ENCODE measurements around the gene PPM1N. TPM values are rescaled to one million over a fixed set of nuclear protein-coding genes. Genes with fewer than 3 reads are reported as not detected.

The PPM1N gene
- total and polyA plus RNA-seq, 7 donors = 1.2 to 4.2 (median 2.5) TPM

DNA sequence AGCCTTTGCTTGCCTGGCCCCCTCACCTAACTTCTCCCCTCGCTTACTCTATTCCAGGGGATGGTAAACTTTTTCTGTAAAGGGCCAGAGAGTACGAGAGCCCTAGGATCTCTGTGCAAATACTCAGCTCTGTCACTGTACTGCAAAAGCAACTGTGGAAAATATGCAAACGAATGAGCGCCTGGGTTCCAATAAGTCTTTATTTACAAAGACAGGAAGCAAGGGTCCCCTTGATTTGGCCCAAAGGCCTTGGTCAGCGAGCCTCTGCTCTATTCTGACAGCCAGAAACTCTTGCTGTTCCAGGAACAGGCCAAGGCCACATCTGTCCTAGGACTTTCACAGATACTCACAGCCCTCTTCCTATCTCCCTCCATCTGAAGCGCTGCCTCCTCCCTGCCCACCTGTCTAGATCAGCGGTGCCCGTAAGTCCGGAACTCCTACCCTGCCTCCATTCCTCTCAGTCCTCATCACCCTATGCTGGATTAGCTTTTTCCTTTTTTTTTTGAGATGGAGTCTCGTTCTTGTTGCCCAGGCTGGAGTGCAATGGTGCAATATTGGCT lies 49.0 kb downstream of the PPM1N start:
- Histone ChIP-seq H3K4me1 (peaks cover 0 to 9% (median 0%) of the 10 kb centered on the region in 4 donors), H3K36me3 (no peaks in the 10 kb centered on the region), H3K27ac (no peak overlapping the region), H3K9me3 (no peaks in the 10 kb centered on the region), H3K4me3 (no peak overlapping the region), H3K27me3 (no peaks in the 10 kb centered on the region)
- TF ChIP-seq POLR2A (IDR thresholded peaks at IDR 0.05) = no peak
- TF ChIP-seq CTCF (IDR thresholded peaks at IDR 0.05) = no peak
- TF ChIP-seq EP300 (IDR thresholded peaks at IDR 0.05) = no peak
- no peak for TF ChIP-seq POLR2AphosphoS5 (IDR thresholded peaks at IDR 0.05)
- 89 to 93% methylated on average over 10 of the region's 10 CpGs for WGBS, 2 donors
- no peak for DNase-seq
- intact Hi-C loops (cut with DNase I) = no loop called here

GRCh38 chr19:45547965-45548609 lies 49.8 kb downstream of the PPM1N start:
- peaks cover 0 to 5% (median under 1%) of the 10 kb centered on the region in 4 donors for H3K36me3 ChIP-seq
- H3K27ac ChIP-seq = no peak overlapping the region
- no peaks in the 10 kb centered on the region for H3K9me3 ChIP-seq
- DNase-seq = no peak
- WGBS, 2 donors = 48 to 81% methylated on average over 9 of the region's 9 CpGs
- TF ChIP-seq POLR2AphosphoS5 (IDR thresholded peaks at IDR 0.05) (no peak), CTCF (IDR thresholded peaks at IDR 0.05) (no peak), POLR2A (IDR thresholded peaks at IDR 0.05) (no peak), EP300 (IDR thresholded peaks at IDR 0.05) (no peak)
- H3K27me3 ChIP-seq = no peaks in the 10 kb centered on the region
- H3K4me1 ChIP-seq = peaks cover 0 to 9% (median 0%) of the 10 kb centered on the region in 4 donors
- intact Hi-C loops (cut with DNase I) = no loop called here
- H3K4me3 ChIP-seq = no peak overlapping the region

Other genes with a start within 250 kb of the PPM1N start
- 10 to 100 TPM; 12.7 to 39.9 (median 15.2) TPM for gene MARK4, start 247.2 kb upstream of the PPM1N start, total RNA-seq
- gene MARK4, start 247.2 kb upstream of the PPM1N start, polyA plus RNA-seq = 10 to 100 TPM in 1 of 3 donors, 1 to 10 TPM in 2; 6.2 to 12.3 (median 7.2) TPM
- gene CKM, start 175.6 kb upstream of the PPM1N start, total RNA-seq = 1 to 10 TPM in 1 of 4 donors, under 1 TPM in 3; 0.66 to 1.1 (median 0.77) TPM
- gene CKM, start 175.6 kb upstream of the PPM1N start, polyA plus RNA-seq = 10 to 100 TPM in 1 of 3 donors, 1 to 10 TPM in 1, under 1 TPM in 1; 0.48 to 14.4 (median 5.8) TPM
- not detected for gene KLC3, start 157.7 kb upstream of the PPM1N start, total RNA-seq
- gene KLC3, start 157.7 kb upstream of the PPM1N start, polyA plus RNA-seq = under 1 TPM in 1 of 3 donors, not detected in 2; 0.09 TPM
- 10 to 100 TPM in 1 of 4 donors, 1 to 10 TPM in 3; 4.6 to 12.8 (median 9.8) TPM for gene ERCC2, start 127.9 kb upstream of the PPM1N start, total RNA-seq
- 10 to 100 TPM in 1 of 3 donors, 1 to 10 TPM in 2; 4.2 to 12.9 (median 9.0) TPM for gene ERCC2, start 127.9 kb upstream of the PPM1N start, polyA plus RNA-seq
- 1 to 10 TPM; 5.8 to 9.4 (median 7.7) TPM for gene PPP1R13L, start 93.4 kb upstream of the PPM1N start, total RNA-seq
- 10 to 100 TPM; 15.6 to 34.0 (median 18.0) TPM for gene PPP1R13L, start 93.4 kb upstream of the PPM1N start, polyA plus RNA-seq
- gene POLR1G, start 91.8 kb upstream of the PPM1N start, total RNA-seq = 1 to 10 TPM; 1.6 to 4.2 (median 3.8) TPM
- 1 to 10 TPM; 1.2 to 5.6 (median 2.3) TPM for gene POLR1G, start 91.8 kb upstream of the PPM1N start, polyA plus RNA-seq
- gene ERCC1, start 74.5 kb upstream of the PPM1N start, total RNA-seq = 10 to 100 TPM; 41.8 to 67.0 (median 64.4) TPM
- gene ERCC1, start 74.5 kb upstream of the PPM1N start, polyA plus RNA-seq = 10 to 100 TPM; 27.3 to 31.8 (median 30.1) TPM
- gene FOSB, start 30.4 kb upstream of the PPM1N start, total RNA-seq = 10 to 100 TPM in 3 of 4 donors, 1 to 10 TPM in 1; 1.1 to 28.1 (median 23.1) TPM
- gene FOSB, start 30.4 kb upstream of the PPM1N start, polyA plus RNA-seq = 10 to 100 TPM in 1 of 3 donors, 1 to 10 TPM in 2; 3.7 to 11.0 (median 5.4) TPM
- 10 to 100 TPM; 15.0 to 23.5 (median 19.2) TPM for gene RTN2, start 1.4 kb upstream of the PPM1N start, total RNA-seq
- 10 to 100 TPM in 2 of 3 donors, 1 to 10 TPM in 1; 9.5 to 15.0 (median 12.0) TPM for gene RTN2, start 1.4 kb upstream of the PPM1N start, polyA plus RNA-seq
- gene VASP, start 9.0 kb downstream of the PPM1N start, total RNA-seq = 100 to 1,000 TPM; 101 to 205 (median 128) TPM
- 100 to 1,000 TPM; 160 to 223 (median 164) TPM for gene VASP, start 9.0 kb downstream of the PPM1N start, polyA plus RNA-seq
- 1 to 10 TPM; 5.4 to 9.9 (median 8.1) TPM for gene OPA3, start 86.4 kb downstream of the PPM1N start, total RNA-seq
- 10 to 100 TPM in 1 of 3 donors, 1 to 10 TPM in 2; 3.0 to 11.3 (median 4.4) TPM for gene OPA3, start 86.4 kb downstream of the PPM1N start, polyA plus RNA-seq
- 1 to 10 TPM in 1 of 4 donors, under 1 TPM in 3; 0.55 to 1.9 (median 0.85) TPM for gene GPR4, start 103.8 kb downstream of the PPM1N start, total RNA-seq
- 1 to 10 TPM in 2 of 3 donors, under 1 TPM in 1; 0.46 to 1.8 (median 1.8) TPM for gene GPR4, start 103.8 kb downstream of the PPM1N start, polyA plus RNA-seq
- gene EML2, start 141.0 kb downstream of the PPM1N start, total RNA-seq = 10 to 100 TPM; 10.4 to 34.6 (median 14.7) TPM
- 10 to 100 TPM; 40.2 to 75.6 (median 40.5) TPM for gene EML2, start 141.0 kb downstream of the PPM1N start, polyA plus RNA-seq
- gene GIPR, start 169.8 kb downstream of the PPM1N start, total RNA-seq = not detected
- gene GIPR, start 169.8 kb downstream of the PPM1N start, polyA plus RNA-seq = 10 to 100 TPM in 1 of 3 donors, 1 to 10 TPM in 1, under 1 TPM in 1; 0.69 to 11.8 (median 3.6) TPM
- 100 to 1,000 TPM; 145 to 261 (median 242) TPM for gene SNRPD2, start 193.5 kb downstream of the PPM1N start, total RNA-seq
- 100 to 1,000 TPM; 271 to 423 (median 382) TPM for gene SNRPD2, start 193.5 kb downstream of the PPM1N start, polyA plus RNA-seq
- gene QPCTL, start 194.2 kb downstream of the PPM1N start, total RNA-seq = 1 to 10 TPM; 2.1 to 4.7 (median 3.4) TPM
- gene QPCTL, start 194.2 kb downstream of the PPM1N start, polyA plus RNA-seq = 1 to 10 TPM; 1.2 to 7.6 (median 1.6) TPM
- gene FBXO46, start 232.5 kb downstream of the PPM1N start, total RNA-seq = 1 to 10 TPM; 7.1 to 9.7 (median 8.8) TPM
- gene FBXO46, start 232.5 kb downstream of the PPM1N start, polyA plus RNA-seq = 10 to 100 TPM in 2 of 3 donors, 1 to 10 TPM in 1; 9.5 to 16.5 (median 10.8) TPM
- not detected for gene MEIOSIN, start 235.0 kb downstream of the PPM1N start, total RNA-seq
- gene MEIOSIN, start 235.0 kb downstream of the PPM1N start, polyA plus RNA-seq = not detected